Measurements from ENCODE around the gene NT5DC1.

DNA sequence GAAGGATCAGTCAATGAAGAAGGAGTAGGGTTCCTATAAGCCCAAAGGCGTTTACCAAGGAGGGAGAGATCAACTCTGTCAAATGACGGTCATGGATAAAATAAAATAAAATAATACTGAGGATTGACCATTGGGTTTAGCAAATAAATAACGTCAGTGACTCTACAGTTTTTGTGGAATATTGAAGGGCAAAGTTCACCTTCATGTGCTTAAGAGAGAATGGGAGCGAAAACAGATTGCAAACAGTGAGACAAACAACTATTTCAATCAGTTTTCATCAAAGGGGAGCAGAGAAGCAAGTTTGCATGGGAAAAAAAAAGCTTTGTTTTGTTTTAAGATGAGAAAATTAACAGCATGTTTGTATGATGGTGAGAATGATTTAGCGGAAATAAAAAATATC lies 17.6 kb upstream of the NT5DC1 start:
- TF ChIP-seq, protein P1, sequence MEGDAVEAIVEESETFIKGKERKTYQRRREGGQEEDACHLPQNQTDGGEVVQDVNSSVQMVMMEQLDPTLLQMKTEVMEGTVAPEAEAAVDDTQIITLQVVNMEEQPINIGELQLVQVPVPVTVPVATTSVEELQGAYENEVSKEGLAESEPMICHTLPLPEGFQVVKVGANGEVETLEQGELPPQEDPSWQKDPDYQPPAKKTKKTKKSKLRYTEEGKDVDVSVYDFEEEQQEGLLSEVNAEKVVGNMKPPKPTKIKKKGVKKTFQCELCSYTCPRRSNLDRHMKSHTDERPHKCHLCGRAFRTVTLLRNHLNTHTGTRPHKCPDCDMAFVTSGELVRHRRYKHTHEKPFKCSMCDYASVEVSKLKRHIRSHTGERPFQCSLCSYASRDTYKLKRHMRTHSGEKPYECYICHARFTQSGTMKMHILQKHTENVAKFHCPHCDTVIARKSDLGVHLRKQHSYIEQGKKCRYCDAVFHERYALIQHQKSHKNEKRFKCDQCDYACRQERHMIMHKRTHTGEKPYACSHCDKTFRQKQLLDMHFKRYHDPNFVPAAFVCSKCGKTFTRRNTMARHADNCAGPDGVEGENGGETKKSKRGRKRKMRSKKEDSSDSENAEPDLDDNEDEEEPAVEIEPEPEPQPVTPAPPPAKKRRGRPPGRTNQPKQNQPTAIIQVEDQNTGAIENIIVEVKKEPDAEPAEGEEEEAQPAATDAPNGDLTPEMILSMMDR (conservative IDR thresholded peaks at IDR 0.05 in 1 of 2, IDR thresholded peaks at IDR 0.05 in 1 of 2; ENCODE audit: extremely low read depth in 1 of 2, insufficient read depth in 1 of 2, low read depth in 1 of 2, low read length in 2 of 2) = no peak
- no peak for TF ChIP-seq EZH2 (IDR thresholded peaks at IDR 0.05; ENCODE audit: borderline replicate concordance, low read length)

Data from mammary epithelial cell (primary cell).